Skeletal muscle satellite cell (primary cell): ENCODE data around the gene MRPL24.
A peak's percentile ranks its signal among the peaks of the same experiment; 100 is the strongest.

ENCODE experiments used
- H3K27me3 ChIP-seq: 2 replicates; pipeline ENCODE4 v1.7.0; 2013; ENCODE audit warnings: low read length; ENCODE audit not compliant: control insufficient read depth, insufficient read depth
- H3K36me3 ChIP-seq: 2 replicates; pipeline ENCODE4 v1.7.0; 2013; ENCODE audit warnings: mild to moderate bottlenecking, control low read depth, low read length; ENCODE audit not compliant: insufficient read depth
- H3K4me1 ChIP-seq: 2 replicates; pipeline ENCODE4 v1.7.0; 2013; ENCODE audit warnings: low read length; ENCODE audit not compliant: control insufficient read depth, insufficient read depth
- H3K4me2 ChIP-seq: 2 replicates; pipeline ENCODE4 v1.7.0; 2013; ENCODE audit warnings: mild to moderate bottlenecking, low read length
- H3K4me3 ChIP-seq: 2 replicates; pipeline ENCODE4 v1.7.0; 2013; ENCODE audit warnings: low read length
- H3K9ac ChIP-seq: 2 replicates; pipeline ENCODE4 v1.7.0; 2013; ENCODE audit warnings: mild to moderate bottlenecking, low read depth, low read length, moderate library complexity
- H3K9me3 ChIP-seq: replicated peaks from 2 replicates; pipeline ENCODE4 v1.7.0; 2013; ENCODE audit warnings: mild to moderate bottlenecking, control low read depth, low read length

Gene MRPL24

GRCh38 chr1:156740237-156740740 lies 599 bp downstream of the MRPL24 start:
- peaks cover 6% of the 10 kb centered on the region for H3K4me1 ChIP-seq
- H3K4me2 ChIP-seq, result peak overlapping the region; percentile 91
- peaks cover 61% of the 10 kb centered on the region for H3K36me3 ChIP-seq
- peak overlapping the region; percentile 86 for H3K4me3 ChIP-seq
- H3K9ac ChIP-seq, result peak overlapping the region; percentile 88
- H3K9me3 ChIP-seq, result no peaks in the 10 kb centered on the region
- no peaks in the 10 kb centered on the region for H3K27me3 ChIP-seq

- no peak overlapping the region for H3K4me2 ChIP-seq
- no peak overlapping the region for H3K4me3 ChIP-seq
- H3K4me1 ChIP-seq, result peaks cover 6% of the 10 kb centered on the region
- H3K9me3 ChIP-seq, result no peaks in the 10 kb centered on the region
- no peak overlapping the region for H3K9ac ChIP-seq
- no peaks in the 10 kb centered on the region for H3K27me3 ChIP-seq
- peaks cover 53% of the 10 kb centered on the region for H3K36me3 ChIP-seq
Measured at GRCh38 chr1:156738916-156739315, 2.0 kb downstream of the MRPL24 start.

GRCh38 chr1:156738407-156738806 lies 2.5 kb downstream of the MRPL24 start:
- peaks cover 6% of the 10 kb centered on the region for H3K4me1 ChIP-seq
- no peaks in the 10 kb centered on the region for H3K9me3 ChIP-seq
- H3K27me3 ChIP-seq, result no peaks in the 10 kb centered on the region
- H3K4me2 ChIP-seq, result no peak overlapping the region
- H3K9ac ChIP-seq, result no peak overlapping the region
- H3K4me3 ChIP-seq, result no peak overlapping the region
- H3K36me3 ChIP-seq, result peaks cover 52% of the 10 kb centered on the region

- Histone ChIP-seq H3K36me3 (peaks cover 34% of the 10 kb centered on the region), H3K4me2 (no peak overlapping the region), H3K4me3 (no peak overlapping the region), H3K9ac (no peak overlapping the region), H3K9me3 (no peaks in the 10 kb centered on the region), H3K27me3 (no peaks in the 10 kb centered on the region), H3K4me1 (peaks cover 7% of the 10 kb centered on the region)
Measured at GRCh38 chr1:156733989-156734584, 6.8 kb downstream of the MRPL24 start.

GRCh38 chr1:156728599-156729462 lies 12.1 kb downstream of the MRPL24 start, which contains the start of gene ISG20L2:
ISG20L2 (minus strand) TSS chr1:156728766; CDS start chr1:156727652, 1,114 bp downstream.
- H3K4me1 ChIP-seq, result peaks cover 33% of the 10 kb centered on the region
- H3K36me3 ChIP-seq, result peaks cover 18% of the 10 kb centered on the region
- H3K4me3 ChIP-seq, result peak within 1 kb of the TSS; percentile 93
- H3K27me3 ChIP-seq, result no peaks in the 10 kb centered on the region
- peak within 1 kb of the TSS; percentile 98 for H3K9ac ChIP-seq
- H3K9me3 ChIP-seq, result no peaks in the 10 kb centered on the region
- H3K4me2 ChIP-seq, result peak within 1 kb of the TSS; percentile 95

GRCh38 chr1:156727926-156728598 lies 12.8 kb downstream of the MRPL24 start, which contains the start of gene METTL25B:
METTL25B (plus strand) TSS chr1:156728469; CDS start chr1:156729105, 636 bp downstream.
- Histone ChIP-seq H3K4me1 (peaks cover 33% of the 10 kb centered on the region), H3K4me3 (peak within 1 kb of the TSS; percentile 93), H3K9ac (peak within 1 kb of the TSS; percentile 98), H3K9me3 (no peaks in the 10 kb centered on the region), H3K4me2 (peak within 1 kb of the TSS; percentile 95), H3K36me3 (peaks cover 22% of the 10 kb centered on the region), H3K27me3 (no peaks in the 10 kb centered on the region)

GRCh38 chr1:156727492-156727891 lies 13.4 kb downstream of the MRPL24 start:
- Histone ChIP-seq H3K4me2 (peak overlapping the region; percentile 80), H3K9me3 (no peaks in the 10 kb centered on the region), H3K4me3 (peak overlapping the region; percentile 93), H3K36me3 (peaks cover 26% of the 10 kb centered on the region), H3K4me1 (peaks cover 33% of the 10 kb centered on the region), H3K9ac (peak overlapping the region; percentile 94), H3K27me3 (no peaks in the 10 kb centered on the region)

GRCh38 chr1:156726549-156727226 lies 14.2 kb downstream of the MRPL24 start:
- no peaks in the 10 kb centered on the region for H3K27me3 ChIP-seq
- H3K4me1 ChIP-seq, result peaks cover 33% of the 10 kb centered on the region
- no peaks in the 10 kb centered on the region for H3K9me3 ChIP-seq
- H3K4me3 ChIP-seq, result peak overlapping the region; percentile 93
- peaks cover 30% of the 10 kb centered on the region for H3K36me3 ChIP-seq
- peak overlapping the region; percentile 94 for H3K9ac ChIP-seq
- peak overlapping the region; percentile 80 for H3K4me2 ChIP-seq

- H3K4me1 ChIP-seq, result peaks cover 33% of the 10 kb centered on the region
- peaks cover 39% of the 10 kb centered on the region for H3K36me3 ChIP-seq
- no peaks in the 10 kb centered on the region for H3K27me3 ChIP-seq
- H3K4me3 ChIP-seq, result peak overlapping the region; percentile 93
- peak overlapping the region; percentile 80 for H3K4me2 ChIP-seq
- no peaks in the 10 kb centered on the region for H3K9me3 ChIP-seq
- H3K9ac ChIP-seq, result peak overlapping the region; percentile 54
Measured at GRCh38 chr1:156725683-156726280, 15.1 kb downstream of the MRPL24 start.

GRCh38 chr1:156721535-156721934 lies 19.4 kb downstream of the MRPL24 start:
- Histone ChIP-seq H3K36me3 (peaks cover 42% of the 10 kb centered on the region), H3K4me2 (no peak overlapping the region), H3K9me3 (no peaks in the 10 kb centered on the region), H3K27me3 (no peaks in the 10 kb centered on the region), H3K4me1 (peaks cover 14% of the 10 kb centered on the region), H3K4me3 (no peak overlapping the region), H3K9ac (no peak overlapping the region)
